ENCODE data around the gene BLVRA. TPM values are rescaled to one million over a fixed set of nuclear protein-coding genes. Genes with fewer than 3 reads are reported as not detected.

Gene BLVRA
- total and polyA plus RNA-seq, 2 donors (not counting 1 experiment from before 2014, with no cell fraction given) = 72.8 to 108 TPM

GRCh38 chr7:43850348-43851116, 92.1 kb downstream of the BLVRA start:
- H3K9me3 ChIP-seq (ENCODE audit: control insufficient read depth, insufficient read depth, low read depth, low read length) = no peaks in the 10 kb centered on the region
- no peaks in the 10 kb centered on the region for H3K36me3 ChIP-seq (ENCODE audit: control insufficient read depth, insufficient read depth, low read length)
- H4K20me1 ChIP-seq (ENCODE audit: control insufficient read depth, extremely low read depth, insufficient read depth, low read length) = no peaks in the 10 kb centered on the region
- no peaks in the 10 kb centered on the region for H3K4me1 ChIP-seq (ENCODE audit: control insufficient read depth, extremely low read depth, insufficient read depth, low read length)
- peaks cover 6% of the 10 kb centered on the region for H3K27me3 ChIP-seq (ENCODE audit: control insufficient read depth, insufficient read depth, low read length)
- no peak overlapping the region for H3K4me3 ChIP-seq (replicated peaks in 1 of 4; ENCODE audit: control extremely low read depth in 1 of 4, insufficient read depth in 1 of 4, low read depth in 3 of 4, low read length in 4 of 4)
- no peak overlapping the region for H3K4me2 ChIP-seq (ENCODE audit: extremely low read depth, insufficient read depth, low read length)
- H3K79me2 ChIP-seq (ENCODE audit: control insufficient read depth, insufficient read depth, low read length) = no peaks in the 10 kb centered on the region
- no peak overlapping the region for H2AFZ ChIP-seq (ENCODE audit: low read length)
- no peak for DNase-seq (ENCODE audit: low read depth in 2 of 2)
- no peak overlapping the region for H3K27ac ChIP-seq (ENCODE audit: insufficient read depth, low read length)
- no peak for TF ChIP-seq EZH2 (IDR thresholded peaks at IDR 0.05; ENCODE audit: low read length, missing control alignments)
- no peak for TF ChIP-seq CTCF (conservative IDR thresholded peaks at IDR 0.05 in 1 of 2, IDR thresholded peaks at IDR 0.05 in 1 of 2; ENCODE audit: low read depth in 1 of 2, low read length in 2 of 2)
- H3K9ac ChIP-seq (ENCODE audit: insufficient read depth, low read length) = no peak overlapping the region

- H3K9me3 ChIP-seq (ENCODE audit: control insufficient read depth, insufficient read depth, low read depth, low read length) = no peaks in the 10 kb centered on the region
- no peak for TF ChIP-seq CTCF (conservative IDR thresholded peaks at IDR 0.05 in 1 of 2, IDR thresholded peaks at IDR 0.05 in 1 of 2; ENCODE audit: low read depth in 1 of 2, low read length in 2 of 2)
- TF ChIP-seq EZH2 (IDR thresholded peaks at IDR 0.05; ENCODE audit: low read length, missing control alignments) = no peak
- no peak for DNase-seq (ENCODE audit: low read depth in 2 of 2)
- H3K27me3 ChIP-seq (ENCODE audit: control insufficient read depth, insufficient read depth, low read length) = peaks cover 6% of the 10 kb centered on the region
- H3K4me3 ChIP-seq (replicated peaks in 1 of 4; ENCODE audit: control extremely low read depth in 1 of 4, insufficient read depth in 1 of 4, low read depth in 3 of 4, low read length in 4 of 4) = no peak overlapping the region
- no peaks in the 10 kb centered on the region for H3K36me3 ChIP-seq (ENCODE audit: control insufficient read depth, insufficient read depth, low read length)
- no peak overlapping the region for H2AFZ ChIP-seq (ENCODE audit: low read length)
- no peak overlapping the region for H3K4me2 ChIP-seq (ENCODE audit: extremely low read depth, insufficient read depth, low read length)
- no peak overlapping the region for H3K27ac ChIP-seq (ENCODE audit: insufficient read depth, low read length)
- no peak overlapping the region for H3K9ac ChIP-seq (ENCODE audit: insufficient read depth, low read length)
- no peaks in the 10 kb centered on the region for H4K20me1 ChIP-seq (ENCODE audit: control insufficient read depth, extremely low read depth, insufficient read depth, low read length)
- no peaks in the 10 kb centered on the region for H3K79me2 ChIP-seq (ENCODE audit: control insufficient read depth, insufficient read depth, low read length)
- H3K4me1 ChIP-seq (ENCODE audit: control insufficient read depth, extremely low read depth, insufficient read depth, low read length) = no peaks in the 10 kb centered on the region
These were observed 93.3 kb downstream of the BLVRA start for GRCh38 chr7:43851805-43852204.

- no peaks in the 10 kb centered on the region for H3K9me3 ChIP-seq (ENCODE audit: control insufficient read depth, insufficient read depth, low read depth, low read length)
- H3K9ac ChIP-seq (ENCODE audit: insufficient read depth, low read length) = no peak overlapping the region
- peaks cover 6% of the 10 kb centered on the region for H3K27me3 ChIP-seq (ENCODE audit: control insufficient read depth, insufficient read depth, low read length)
- H2AFZ ChIP-seq (ENCODE audit: low read length) = no peak overlapping the region
- H3K4me3 ChIP-seq (replicated peaks in 1 of 4; ENCODE audit: control extremely low read depth in 1 of 4, insufficient read depth in 1 of 4, low read depth in 3 of 4, low read length in 4 of 4) = no peak overlapping the region
- H3K4me1 ChIP-seq (ENCODE audit: control insufficient read depth, extremely low read depth, insufficient read depth, low read length) = no peaks in the 10 kb centered on the region
- DNase-seq (ENCODE audit: low read depth in 2 of 2) = no peak
- TF ChIP-seq EZH2 (IDR thresholded peaks at IDR 0.05; ENCODE audit: low read length, missing control alignments) (no peak), CTCF (conservative IDR thresholded peaks at IDR 0.05 in 1 of 2, IDR thresholded peaks at IDR 0.05 in 1 of 2; ENCODE audit: low read depth in 1 of 2, low read length in 2 of 2) (no peak)
- no peaks in the 10 kb centered on the region for H4K20me1 ChIP-seq (ENCODE audit: control insufficient read depth, extremely low read depth, insufficient read depth, low read length)
- H3K79me2 ChIP-seq (ENCODE audit: control insufficient read depth, insufficient read depth, low read length) = no peaks in the 10 kb centered on the region
- no peak overlapping the region for H3K27ac ChIP-seq (ENCODE audit: insufficient read depth, low read length)
- no peak overlapping the region for H3K4me2 ChIP-seq (ENCODE audit: extremely low read depth, insufficient read depth, low read length)
- H3K36me3 ChIP-seq (ENCODE audit: control insufficient read depth, insufficient read depth, low read length) = no peaks in the 10 kb centered on the region
These were observed 96.7 kb downstream of the BLVRA start for GRCh38 chr7:43855176-43855575.
